ENCODE measurements around the gene CITED4.

The CITED4 gene

DNA sequence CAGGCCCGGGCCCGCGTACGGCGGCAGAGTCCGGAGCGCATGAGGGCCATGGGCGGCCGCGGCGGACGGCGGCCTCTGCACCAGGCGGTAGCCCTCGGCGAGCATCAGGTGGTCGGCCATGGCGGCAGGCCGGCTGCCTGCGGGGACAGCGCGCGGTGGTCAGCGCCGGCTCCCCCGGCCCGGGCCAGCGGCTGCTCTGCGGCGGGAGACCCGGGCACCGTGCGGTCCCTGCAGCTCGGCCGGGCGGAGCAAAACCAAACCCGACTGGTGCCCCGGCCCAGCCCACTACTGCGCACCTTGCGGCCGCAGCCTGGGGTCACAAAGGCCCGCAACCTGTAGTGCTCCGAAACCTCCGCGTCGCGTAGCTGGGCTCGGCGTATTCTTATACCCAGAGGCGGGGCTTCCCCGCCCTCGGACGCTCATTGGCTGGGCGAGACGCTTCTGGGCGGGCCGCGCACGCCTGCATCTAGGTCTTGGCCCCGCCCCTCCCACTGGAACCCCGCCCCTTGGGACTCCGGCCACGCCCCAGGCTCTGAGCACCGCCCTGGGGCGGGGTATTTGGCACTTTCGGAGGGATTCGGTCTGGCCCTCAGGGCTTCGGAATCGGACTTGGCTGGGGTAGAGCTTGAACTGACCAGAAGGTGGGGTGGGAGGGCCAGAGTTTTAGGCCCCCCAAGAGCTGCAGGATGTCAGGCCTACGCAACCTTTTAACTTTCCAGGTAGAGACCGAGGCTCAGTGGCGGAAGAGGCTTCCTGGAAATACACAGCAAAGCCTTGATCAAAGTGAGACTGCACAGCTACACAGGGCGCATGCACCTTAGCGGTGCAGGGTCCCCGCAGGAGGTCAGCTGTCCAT, at the start of gene CITED4:
Gene CITED4 (minus strand): TSS at position 356 of the 856 bp plus-strand sequence. CDS start 236 bp downstream, at position 120.
- Histone ChIP-seq H3K9ac (peak within 1 kb of the TSS; percentile 23; the same call in 1 of the 2 replicates), H3K36me3 (ENCODE audit: insufficient read depth) (no peaks in the 10 kb centered on the region), H4K20me1 (ENCODE audit: insufficient read depth) (no peaks in the 10 kb centered on the region), H3K4me1 (ENCODE audit: low read depth, poor library complexity, severe bottlenecking) (no peaks in the 10 kb centered on the region), H3K4me3 (IDR thresholded peaks at IDR 0.05; ENCODE audit: insufficient read depth, low read depth, low read length) (peak within 1 kb of the TSS; percentile 78), H2AFZ (ENCODE audit: low read depth) (peak within 1 kb of the TSS; percentile 93), H3K4me2 (peak within 1 kb of the TSS; percentile 47), H3K27ac (no peak within 1 kb of the TSS), H3K27me3 (ENCODE audit: insufficient read depth, low read depth) (no peaks in the 10 kb centered on the region), H3K79me2 (ENCODE audit: insufficient read depth, low read depth) (no peaks in the 10 kb centered on the region)
- TF ChIP-seq CTCF (conservative IDR thresholded peaks at IDR 0.05; ENCODE audit: low read depth, low read length) = no peak

DNA sequence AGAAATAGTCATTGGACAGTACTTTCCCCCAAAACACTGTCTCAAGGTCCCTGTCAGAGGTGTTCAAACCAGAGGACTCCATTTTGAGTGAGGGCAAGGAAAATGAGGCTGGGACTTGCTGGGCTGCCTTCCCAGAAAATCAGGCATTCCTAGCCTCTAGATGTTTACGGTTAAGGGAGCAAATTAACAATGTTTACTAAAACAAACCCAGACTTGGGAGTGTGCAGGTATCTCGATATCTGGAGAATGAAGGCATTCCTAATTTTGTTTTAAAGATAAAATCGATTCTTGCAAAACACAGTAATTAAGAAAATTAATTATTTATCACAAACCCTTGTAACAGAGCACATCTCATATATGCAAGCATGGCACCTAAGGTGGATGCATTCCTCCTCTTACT, 48.9 kb upstream of the CITED4 start:
- Histone ChIP-seq H3K4me1 (ENCODE audit: low read depth, poor library complexity, severe bottlenecking) (no peaks in the 10 kb centered on the region), H3K9ac (no peak overlapping the region), H3K27me3 (ENCODE audit: insufficient read depth, low read depth) (no peaks in the 10 kb centered on the region), H3K79me2 (ENCODE audit: insufficient read depth, low read depth) (no peaks in the 10 kb centered on the region), H3K36me3 (ENCODE audit: insufficient read depth) (no peaks in the 10 kb centered on the region), H3K4me2 (no peak overlapping the region), H3K4me3 (IDR thresholded peaks at IDR 0.05; ENCODE audit: insufficient read depth, low read depth, low read length) (no peak overlapping the region), H3K27ac (no peak overlapping the region), H4K20me1 (ENCODE audit: insufficient read depth) (no peaks in the 10 kb centered on the region), H2AFZ (ENCODE audit: low read depth) (no peak overlapping the region)
- no peak for TF ChIP-seq CTCF (conservative IDR thresholded peaks at IDR 0.05; ENCODE audit: low read depth, low read length)

DNA sequence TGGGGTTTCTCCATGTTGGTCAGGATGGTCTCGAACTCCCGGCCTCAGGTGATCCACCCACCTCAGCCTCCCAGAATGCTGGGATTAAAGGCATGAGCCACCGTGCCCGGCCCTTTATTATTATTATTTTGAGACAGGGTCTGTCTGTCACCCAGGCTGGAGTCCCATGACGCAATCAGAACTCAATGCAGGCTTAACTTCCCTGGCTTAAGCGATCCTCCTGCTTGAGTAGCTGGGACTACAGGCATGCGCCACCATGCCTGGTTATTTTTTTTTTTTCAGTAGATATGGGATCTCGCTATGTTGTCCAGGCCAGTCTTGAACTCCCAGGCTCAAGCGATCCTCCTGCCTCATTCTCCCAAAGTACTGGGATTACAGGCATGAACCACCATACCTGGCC, 47.1 kb upstream of the CITED4 start:
- Histone ChIP-seq H3K4me1 (ENCODE audit: low read depth, poor library complexity, severe bottlenecking) (no peaks in the 10 kb centered on the region), H2AFZ (ENCODE audit: low read depth) (no peak overlapping the region), H3K27ac (no peak overlapping the region), H3K4me3 (IDR thresholded peaks at IDR 0.05; ENCODE audit: insufficient read depth, low read depth, low read length) (no peak overlapping the region), H4K20me1 (ENCODE audit: insufficient read depth) (no peaks in the 10 kb centered on the region), H3K79me2 (ENCODE audit: insufficient read depth, low read depth) (no peaks in the 10 kb centered on the region), H3K9ac (no peak overlapping the region), H3K36me3 (ENCODE audit: insufficient read depth) (no peaks in the 10 kb centered on the region), H3K4me2 (no peak overlapping the region), H3K27me3 (ENCODE audit: insufficient read depth, low read depth) (no peaks in the 10 kb centered on the region)
- TF ChIP-seq CTCF (conservative IDR thresholded peaks at IDR 0.05; ENCODE audit: low read depth, low read length) = no peak

DNA sequence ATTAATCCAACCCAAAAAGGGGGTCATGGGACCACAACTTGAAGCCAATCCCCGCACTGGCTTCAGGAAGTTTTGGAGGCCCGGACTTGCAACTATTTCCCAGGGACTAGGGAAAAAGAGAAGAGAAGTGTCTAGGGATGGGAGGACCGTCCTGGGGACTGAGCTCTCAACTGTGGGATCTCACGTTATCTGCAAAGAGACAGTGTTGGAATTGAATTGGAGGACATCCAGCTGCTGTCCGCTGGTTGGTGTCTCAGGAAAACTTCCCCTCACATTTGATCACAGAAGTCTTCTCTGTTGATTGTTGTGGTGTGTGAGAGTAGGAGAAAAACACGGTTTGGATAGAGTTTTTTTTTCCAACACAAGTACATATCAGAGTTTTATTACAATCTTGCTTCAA, 46.2 kb upstream of the CITED4 start:
- H2AFZ ChIP-seq (ENCODE audit: low read depth) = no peak overlapping the region
- H4K20me1 ChIP-seq (ENCODE audit: insufficient read depth) = no peaks in the 10 kb centered on the region
- H3K4me1 ChIP-seq (ENCODE audit: low read depth, poor library complexity, severe bottlenecking) = no peaks in the 10 kb centered on the region
- H3K4me2 ChIP-seq = no peak overlapping the region
- H3K4me3 ChIP-seq (IDR thresholded peaks at IDR 0.05; ENCODE audit: insufficient read depth, low read depth, low read length) = no peak overlapping the region
- no peaks in the 10 kb centered on the region for H3K27me3 ChIP-seq (ENCODE audit: insufficient read depth, low read depth)
- no peak for TF ChIP-seq CTCF (conservative IDR thresholded peaks at IDR 0.05; ENCODE audit: low read depth, low read length)
- H3K36me3 ChIP-seq (ENCODE audit: insufficient read depth) = no peaks in the 10 kb centered on the region
- no peak overlapping the region for H3K9ac ChIP-seq
- no peaks in the 10 kb centered on the region for H3K79me2 ChIP-seq (ENCODE audit: insufficient read depth, low read depth)
- no peak overlapping the region for H3K27ac ChIP-seq
